ENCODE measurements around the gene KLRK1.
"Not testable (repeated sequence)": the region's sequence is repeated elsewhere in the genome, so short reads cannot be mapped to it uniquely, and the experiment has no call there.

KLRK1 gene

DNA sequence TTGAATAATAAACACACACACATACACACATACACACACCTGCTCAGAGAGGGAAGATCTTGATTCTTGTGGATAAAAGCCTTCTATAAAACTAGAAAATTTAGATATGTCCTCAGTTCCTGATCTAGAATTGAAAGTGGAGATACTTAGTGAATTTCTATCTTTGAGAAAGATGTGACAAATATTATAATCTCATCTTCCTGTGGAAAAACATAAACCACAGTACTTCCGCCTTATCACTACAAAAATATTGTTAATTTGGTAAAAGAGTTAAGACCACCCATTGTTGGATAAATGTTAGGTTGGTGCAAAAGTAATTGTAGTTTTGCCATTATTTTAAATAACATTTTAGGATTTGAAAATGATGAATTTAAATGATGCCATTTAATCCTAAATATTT lies at the start of gene KLRK1:
Gene KLRK1 (minus strand): TSS at position 138 of the 400 bp plus-strand sequence. CDS start 1,231 bp downstream, outside the sequence.
- no peak for DNase-seq

DNA sequence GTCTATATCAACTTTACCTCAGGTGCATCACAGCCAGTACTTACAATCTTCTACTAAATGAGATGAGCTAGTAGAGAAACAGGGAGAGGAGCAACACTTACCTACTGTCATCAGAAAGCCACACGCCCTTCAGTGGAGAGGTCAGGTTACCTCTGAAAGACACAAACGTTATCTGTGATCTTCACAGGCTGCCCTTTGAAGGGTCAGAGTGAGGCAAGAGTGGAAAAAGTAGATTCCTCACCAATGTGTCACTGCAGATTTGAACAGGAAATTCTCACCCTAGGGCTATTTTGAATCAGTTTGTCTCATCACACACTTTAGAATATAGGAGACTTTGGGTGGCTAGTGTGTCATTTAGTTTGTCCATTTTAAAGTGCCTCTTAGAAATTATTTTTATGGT lies 47.8 kb upstream of the KLRK1 start:
- DNase-seq, result not testable (repeated sequence)

DNA sequence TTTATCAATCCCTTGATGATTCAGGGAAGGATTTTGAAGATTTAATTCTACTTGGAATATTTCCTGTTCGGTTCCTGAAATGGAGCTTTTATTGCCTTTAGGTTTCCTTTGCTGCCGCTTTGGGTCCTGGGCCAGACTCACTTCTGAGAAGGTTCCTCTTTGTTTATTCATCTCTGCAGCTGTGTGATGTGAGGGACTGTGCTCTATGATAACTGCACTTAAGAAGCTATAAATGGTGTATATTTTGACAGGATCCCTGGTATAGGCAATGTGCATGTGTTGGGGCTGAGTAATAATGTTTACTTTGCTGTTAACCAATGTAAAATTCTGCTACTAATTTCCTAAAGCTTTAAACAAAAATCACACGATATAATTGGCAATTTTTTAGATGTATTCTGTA lies 46.0 kb upstream of the KLRK1 start, which contains the start of gene KLRC2:
Gene KLRC2 (minus strand): TSS at position 195 of the 400 bp plus-strand sequence. CDS start 24 bp downstream, at position 171.
- peak; percentile 1 for DNase-seq

DNA sequence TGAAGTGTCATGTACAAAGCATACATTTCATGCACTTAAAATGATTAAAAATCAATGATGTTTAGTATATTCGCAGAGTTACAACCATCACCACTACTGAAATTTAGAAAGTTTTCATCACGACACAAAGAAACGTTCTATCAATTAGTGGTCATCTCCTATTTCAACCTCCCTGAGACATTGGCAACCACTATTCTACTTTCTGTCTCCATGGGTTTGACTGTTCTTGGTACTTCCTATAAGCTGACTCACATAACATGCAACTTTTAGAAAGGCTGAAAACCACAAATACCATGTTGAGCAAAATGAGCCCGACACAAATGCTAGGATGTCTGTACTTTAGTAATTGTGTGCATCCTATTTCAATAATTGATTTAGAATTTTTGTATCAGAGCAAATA lies 40.8 kb upstream of the KLRK1 start:
- DNase-seq, result not testable (repeated sequence)

DNA sequence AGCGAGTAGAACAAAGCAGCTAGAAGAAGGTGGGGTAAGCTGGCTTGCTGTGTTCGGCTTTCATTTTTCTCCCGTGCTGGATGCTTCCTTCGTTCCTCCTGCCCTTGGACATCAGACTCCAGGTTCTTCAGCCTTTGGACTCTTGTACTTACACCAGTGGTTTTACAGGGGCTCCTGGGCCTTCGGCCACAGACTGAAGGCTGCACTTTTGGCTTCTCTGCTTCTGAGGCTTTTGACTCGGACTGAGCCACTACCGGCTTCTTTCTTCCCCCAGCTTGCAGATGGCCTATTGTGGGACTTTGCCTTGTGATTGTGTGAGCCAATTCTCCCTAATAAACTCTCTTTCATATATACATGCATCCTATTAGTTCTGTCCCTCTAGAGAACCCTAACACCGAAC lies 36.1 kb upstream of the KLRK1 start:
- not testable (repeated sequence) for DNase-seq

DNA sequence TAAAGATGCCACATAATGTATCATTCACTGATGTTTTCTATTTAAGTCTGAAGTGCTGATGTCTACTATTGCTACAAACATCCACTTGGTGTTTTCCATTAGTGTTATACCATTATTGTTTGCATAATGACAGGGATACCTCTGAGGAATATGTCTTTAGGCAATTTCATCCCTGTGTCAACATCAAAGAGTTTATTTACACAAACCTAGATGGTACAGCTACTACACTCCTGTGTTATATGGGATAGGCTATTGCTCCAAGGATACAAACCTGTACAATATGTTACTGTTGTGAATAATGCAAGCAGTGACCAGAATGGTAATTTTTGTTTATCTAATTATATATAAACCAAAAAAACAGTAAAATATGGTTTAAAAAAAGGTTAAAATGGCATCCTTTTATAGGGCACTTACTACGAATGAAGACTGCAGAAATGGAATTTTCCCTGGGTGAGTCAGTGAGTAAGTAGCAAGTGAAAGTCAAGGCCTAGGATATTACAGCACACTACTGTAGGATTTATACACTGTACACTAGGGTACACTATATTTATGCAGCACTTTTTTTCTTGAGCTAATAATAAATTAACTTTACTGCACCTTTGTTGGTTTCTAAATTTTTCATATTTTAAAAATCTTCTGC lies 34.5 kb upstream of the KLRK1 start:
- DNase-seq, result not testable (repeated sequence)

DNA sequence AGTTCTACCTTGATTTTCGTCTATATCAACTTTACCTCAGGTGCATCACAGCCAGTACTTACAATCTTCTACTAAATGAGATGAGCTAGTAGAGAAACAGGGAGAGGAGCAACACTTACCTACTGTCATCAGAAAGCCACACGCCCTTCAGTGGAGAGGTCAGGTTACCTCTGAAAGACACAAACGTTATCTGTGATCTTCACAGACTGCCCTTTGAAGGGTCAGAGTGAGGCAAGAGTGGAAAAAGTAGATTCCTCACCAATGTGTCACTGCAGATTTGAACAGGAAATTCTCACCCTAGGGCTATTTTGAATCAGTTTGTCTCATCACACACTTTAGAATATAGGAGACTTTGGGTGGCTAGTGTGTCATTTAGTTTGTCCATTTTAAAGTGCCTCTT lies 32.3 kb upstream of the KLRK1 start:
- DNase-seq, result not testable (repeated sequence)

DNA sequence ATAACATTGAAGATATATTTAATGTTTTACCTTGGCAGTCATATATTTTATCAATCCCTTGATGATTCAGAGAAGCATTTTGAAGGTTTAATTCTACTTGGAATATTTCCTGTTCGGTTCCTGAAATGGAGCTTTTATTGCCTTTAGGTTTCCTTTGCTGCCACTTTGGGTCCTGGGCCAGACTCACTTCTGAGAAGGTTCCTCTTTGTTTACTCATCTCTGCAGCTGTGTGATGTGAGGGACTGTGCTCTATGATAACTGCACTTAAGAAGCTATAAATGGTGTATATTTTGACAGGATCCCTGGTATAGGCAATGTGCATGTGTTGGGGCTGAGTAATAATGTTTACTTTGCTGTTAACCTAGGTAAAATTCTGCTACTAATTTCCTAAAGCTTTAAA lies 30.5 kb upstream of the KLRK1 start, which contains the start of gene KLRC3:
Gene KLRC3 (minus strand): TSS at position 262 of the 400 bp plus-strand sequence. CDS start 45 bp downstream, at position 217.
- DNase-seq, result not testable (repeated sequence)

DNA sequence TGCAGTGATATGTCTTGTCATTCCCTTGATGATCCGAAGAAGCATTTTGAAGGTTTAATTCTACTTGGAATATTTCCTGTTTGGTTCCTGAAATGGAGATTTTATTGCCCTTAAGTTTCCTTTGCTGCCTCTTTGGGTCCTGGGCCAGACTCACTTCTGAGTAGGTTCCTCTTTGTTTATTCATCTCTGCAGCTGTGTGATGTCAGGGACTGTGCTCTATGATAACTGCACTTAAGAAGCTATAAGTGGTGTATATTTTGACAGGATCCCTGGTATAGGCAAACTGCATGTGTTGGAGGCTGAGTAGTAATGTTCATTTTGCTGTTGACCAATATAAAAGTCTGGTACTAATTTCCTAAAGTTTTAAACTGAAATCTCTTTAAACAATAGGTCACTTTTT lies 19.6 kb upstream of the KLRK1 start, which contains the start of gene KLRC4:
Gene KLRC4 (minus strand): TSS at position 366 of the 400 bp plus-strand sequence. CDS start 182 bp downstream, at position 184.
- DNase-seq, result no peak

DNA sequence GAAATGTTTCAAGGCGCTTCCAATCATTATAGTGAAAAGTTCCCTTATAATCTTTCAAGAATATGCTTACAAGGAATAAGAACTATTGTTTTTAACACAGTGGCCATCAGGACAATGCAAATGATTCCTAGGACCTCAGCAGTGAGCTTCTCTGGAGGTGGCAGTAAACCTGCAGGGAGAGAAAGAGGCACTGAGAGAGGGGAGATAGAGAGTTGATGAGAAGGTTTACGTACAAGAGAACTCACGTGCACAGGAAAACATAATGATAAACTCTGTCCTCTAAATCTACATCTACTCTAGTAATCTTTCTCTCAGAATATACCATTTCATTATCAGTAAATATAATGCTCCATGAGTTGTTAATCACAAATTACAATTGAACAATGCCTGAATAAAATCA lies 19.0 kb upstream of the KLRK1 start:
- DNase-seq, result no peak

DNA sequence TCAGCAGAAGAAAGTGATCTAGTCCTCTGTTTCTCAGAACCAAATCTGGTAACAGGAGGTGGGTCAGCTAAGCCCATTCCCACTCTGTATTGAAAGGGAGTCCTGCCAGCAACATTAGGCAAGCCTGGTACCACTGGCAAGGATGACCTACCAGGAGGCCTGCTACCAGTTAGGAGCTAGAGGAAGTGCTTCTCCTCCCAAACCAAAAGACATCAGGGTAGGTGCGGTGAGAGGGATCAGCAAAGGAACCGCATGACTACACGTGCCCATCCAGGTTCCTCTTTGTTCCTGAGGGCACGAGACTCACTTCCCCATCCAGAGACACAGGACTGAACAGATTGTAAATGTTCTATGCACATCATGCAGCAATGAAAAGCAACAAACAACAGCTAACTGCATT lies 16.9 kb upstream of the KLRK1 start:
- DNase-seq, result no peak

DNA sequence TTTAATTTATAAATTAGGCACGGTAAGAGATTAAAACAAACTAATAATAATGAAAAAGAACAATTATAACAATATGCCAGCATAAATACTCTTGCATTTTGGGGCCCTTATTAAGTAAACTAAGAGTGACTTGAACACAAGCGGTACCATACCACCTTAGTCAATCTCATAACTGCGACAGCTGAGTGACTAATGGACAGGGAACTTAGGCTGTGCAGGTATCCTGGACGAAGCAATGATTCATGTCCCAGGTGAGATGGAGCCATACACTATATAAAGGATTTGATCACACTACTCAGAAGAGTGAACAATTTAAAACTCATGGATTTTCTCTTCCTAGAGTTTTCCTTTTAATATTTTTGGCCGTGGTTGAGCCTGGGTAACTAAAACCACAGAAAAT lies 15.5 kb upstream of the KLRK1 start:
- no peak for DNase-seq

DNA sequence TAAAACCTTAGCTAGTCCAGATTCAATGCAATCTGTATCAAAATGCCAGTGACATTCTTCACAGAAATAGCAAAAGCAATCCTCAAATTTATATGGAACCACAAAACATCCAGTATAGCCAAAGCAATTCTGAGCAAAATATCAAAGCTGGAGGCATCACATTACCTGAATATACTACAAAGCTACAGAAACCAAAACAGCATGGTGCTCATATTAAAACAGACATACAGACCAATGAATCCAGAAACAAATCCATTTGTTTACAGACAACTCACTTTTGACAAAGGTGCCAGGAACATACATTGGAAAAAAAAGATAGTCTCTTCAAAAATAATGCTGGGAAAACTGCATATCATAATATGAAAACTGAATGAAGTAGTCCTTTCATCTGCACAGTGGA lies 15.0 kb upstream of the KLRK1 start:
- no peak for DNase-seq

DNA sequence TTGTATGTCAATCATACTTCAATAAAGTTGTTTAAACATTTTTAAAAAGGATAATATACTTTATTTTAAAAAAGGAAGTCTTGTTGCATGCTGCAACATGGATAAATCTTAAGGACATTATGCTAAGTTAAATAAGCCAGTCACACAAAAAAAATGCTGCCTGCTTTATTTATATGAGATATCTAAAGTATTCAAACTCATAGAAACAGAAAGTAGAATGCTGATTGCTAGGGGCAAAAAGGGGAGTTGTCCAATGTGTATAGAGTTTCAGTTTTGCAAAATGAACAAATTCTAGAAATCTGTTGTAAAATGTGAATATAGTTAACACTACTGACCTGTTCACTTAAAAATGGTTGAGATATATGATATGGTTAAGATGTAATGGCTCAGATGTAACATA lies 11.0 kb upstream of the KLRK1 start:
- DNase-seq, result no peak

DNA sequence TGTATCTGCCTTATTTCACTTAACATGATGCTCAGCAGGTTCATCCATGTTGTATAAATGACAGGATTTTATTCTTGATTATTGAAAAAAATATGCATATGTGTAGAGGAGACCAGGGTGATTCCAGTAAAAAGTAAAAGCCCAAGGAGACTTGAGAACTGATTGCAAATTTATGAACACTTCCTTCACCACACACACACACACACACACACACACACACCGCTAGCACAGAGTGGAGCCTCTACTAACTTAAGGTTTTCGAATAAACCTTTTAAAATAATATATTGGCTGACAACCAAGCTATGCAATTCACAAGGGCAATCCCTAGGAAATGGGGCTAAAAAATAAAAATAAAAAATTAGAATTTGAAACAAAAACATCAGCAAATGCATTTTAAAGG lies 8.3 kb upstream of the KLRK1 start:
- no peak for DNase-seq

DNA sequence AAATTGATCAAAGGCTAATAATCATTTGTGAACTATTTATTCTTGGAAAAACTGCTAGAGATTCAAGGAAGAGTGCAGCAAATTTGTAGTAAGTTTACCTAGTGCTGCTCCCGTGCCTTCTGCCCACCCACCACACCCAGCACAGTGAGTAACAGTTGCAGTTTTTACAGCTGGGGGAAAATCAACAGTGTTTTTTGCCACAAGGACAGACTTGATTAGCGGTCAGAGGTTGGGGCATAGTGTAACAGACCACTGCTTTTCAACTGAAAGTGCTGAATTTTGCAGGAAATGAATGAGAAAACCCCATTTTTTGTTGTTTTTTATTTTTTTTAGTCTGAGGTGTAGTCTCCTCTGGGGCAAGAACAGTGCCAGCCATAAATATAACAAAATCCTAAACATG lies 7.5 kb upstream of the KLRK1 start:
- DNase-seq, result no peak

DNA sequence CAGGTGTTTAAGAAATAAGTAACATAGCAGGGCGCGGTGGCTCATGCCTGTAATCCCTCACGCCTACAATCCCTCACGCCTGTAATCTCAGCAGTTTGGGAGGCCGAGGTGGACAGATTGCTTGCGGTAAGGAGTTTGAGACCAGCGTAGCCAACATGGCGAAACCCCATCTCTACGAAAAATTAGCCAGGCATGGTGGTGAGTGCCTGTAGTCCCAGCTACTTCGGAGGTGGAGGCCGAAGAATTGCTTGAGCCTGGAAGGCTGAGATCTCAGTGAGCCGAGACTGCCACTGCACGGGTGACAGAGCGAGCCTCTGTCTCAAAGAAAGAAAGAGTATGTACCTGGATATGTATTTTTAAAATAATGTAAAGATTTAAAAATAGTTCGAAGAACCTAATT lies 6.3 kb upstream of the KLRK1 start:
- not testable (repeated sequence) for DNase-seq

DNA sequence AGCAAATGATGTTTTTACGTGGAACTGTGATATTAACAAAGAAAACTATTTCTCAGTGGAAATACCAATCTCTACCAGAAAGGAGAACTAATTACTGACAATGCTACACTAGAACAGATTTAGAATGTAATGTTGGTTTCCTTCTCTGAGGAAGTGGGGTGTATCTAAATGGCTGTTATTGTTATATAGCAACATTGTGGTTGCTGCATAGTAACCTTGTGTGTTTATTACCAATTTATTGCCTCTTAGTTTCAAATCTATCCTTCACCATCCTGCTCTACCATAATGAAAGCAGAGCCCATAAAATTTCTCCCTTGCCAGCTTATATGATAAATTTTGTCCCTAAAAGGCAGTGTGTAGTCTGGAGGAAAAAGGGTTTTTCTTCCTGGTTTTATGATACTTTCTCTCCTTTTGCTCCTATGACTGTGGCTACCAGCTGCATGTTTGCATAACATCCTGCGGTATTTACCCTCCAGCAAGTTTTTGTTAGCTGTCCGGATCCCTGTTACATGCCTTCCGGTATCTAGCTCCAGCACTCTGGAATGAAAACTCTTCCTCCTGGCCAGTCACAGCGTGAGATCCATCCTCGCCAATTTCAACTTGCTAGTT lies 5.7 kb upstream of the KLRK1 start:
- DNase-seq, result no peak

DNA sequence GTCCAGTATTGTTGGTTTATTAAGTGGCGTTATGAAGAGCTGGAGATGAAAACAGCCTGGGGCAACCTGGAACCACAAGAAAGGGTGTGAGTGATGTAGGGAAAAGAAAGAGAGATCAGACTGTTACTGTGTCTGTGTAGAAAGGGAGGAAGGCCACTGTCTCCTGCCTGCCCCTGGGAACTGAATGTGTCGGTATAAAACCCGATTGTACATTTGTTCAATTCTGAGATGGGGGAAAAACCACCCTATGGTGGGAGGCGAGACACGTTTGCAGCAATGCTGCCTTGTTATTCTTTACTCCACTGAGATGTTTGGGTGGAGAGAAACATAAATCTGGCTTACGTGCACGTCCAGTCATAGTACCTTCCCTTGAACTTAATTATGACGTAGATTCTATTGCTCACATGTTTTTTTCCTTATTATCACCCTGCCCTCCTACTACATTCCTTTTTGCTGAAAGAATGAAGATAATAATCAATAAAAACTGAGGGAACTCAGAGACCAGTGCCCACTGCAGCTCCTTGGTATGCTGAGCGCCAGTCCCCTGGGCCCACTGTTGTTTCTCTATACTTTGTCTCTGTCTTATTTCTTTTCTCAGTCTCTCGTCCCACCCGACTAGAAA lies 4.8 kb upstream of the KLRK1 start:
- not testable (repeated sequence) for DNase-seq

DNA sequence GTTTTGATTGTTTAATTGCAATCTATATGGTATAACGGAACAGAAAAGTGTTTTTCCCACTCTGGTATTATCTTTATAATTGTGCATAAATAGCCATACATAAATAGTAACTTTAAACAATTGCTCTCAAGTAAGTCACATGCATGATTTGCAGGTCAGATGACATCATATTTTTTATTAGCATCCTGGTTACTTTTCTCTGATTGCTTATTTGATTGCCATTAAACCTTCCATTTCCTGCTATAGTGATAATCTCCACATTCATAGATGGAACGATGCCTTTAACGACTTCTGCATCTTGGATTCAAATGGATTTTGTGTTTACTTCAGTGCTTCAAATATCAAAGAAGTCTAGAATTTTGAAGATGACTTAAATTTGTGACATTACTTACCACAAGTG lies 3.5 kb upstream of the KLRK1 start:
- no peak for DNase-seq

DNA sequence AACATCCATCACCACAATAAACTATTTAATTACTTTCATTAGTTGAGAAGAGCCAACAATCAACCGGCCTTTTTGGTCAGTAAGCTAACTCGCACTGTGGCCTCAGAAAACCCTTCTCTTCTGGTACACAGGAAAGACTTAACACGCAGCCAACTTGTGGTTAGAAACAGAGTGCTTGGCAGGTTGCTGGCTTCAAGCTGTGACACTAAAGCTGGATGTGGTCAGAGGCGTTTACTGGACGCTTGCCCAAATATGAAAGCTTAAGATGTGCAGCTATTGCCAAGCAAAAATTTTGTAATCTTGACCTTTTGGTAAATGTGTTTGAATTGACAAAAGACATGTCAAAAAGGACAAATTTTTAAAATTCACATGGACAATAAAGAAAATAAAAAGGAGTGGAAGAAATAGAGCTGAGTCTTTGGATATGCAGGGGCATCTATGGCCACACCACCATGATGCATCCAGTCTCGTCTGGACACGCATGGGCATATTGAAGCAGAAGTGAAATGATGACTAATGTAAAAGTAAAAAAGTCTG lies 2.6 kb upstream of the KLRK1 start:
- peak; percentile 14 for DNase-seq

DNA sequence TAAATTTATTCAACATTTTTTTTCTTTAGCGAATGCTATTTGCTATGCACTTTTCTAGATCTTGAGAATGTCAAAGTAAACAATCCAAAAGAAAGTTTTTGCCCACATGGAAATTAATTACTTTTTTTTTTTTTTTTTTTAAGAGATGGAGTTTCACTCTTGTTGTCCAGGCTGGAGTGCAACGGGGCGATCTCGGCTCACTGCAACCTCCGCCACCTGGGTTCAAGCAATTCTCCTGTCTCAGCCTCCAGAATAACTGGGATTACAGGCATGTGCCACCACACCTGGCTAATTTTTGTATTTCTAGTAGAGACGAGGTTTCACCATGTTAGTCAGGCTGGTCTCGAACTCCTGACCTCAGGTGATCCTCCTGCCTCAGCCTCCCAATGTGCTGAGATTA lies 1.1 kb upstream of the KLRK1 start:
- not testable (repeated sequence) for DNase-seq

DNA sequence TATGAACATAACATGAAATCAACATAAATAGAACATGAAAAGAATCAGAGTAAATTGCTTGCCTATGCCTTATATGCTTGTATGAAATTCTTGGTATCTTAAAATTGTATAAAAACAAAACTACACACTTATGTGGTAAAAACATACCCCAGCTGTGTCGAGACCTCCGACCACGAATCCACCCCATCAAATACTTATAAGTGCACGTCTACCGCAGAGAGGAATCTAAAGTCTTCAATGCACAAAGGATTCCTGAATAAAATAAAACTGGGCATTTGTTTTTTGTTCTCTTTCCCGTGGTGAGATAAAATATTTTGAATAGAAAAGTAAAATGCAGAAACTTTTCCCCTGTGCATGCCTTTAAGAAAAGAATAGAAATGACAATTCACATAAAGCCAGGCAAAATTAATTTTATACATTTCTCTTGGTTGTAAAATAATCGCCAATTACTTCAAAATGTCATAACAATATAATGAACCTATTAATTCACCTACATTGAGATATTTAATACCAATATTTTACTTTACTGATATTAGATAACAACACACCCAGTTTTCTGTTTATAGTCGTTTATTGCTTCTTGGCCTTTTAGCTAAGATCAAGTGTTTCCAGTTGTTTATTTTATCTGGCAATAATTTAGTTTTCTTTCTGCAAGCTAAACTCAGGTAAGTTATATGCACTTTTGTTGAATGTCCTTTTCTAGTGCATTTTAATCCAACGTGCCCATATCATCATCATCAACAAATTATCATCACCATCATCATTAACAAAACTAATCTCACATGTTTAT lies 1.0 kb downstream of the KLRK1 start:
- no peak for DNase-seq

All from KG1 (cell line).